ENCODE data around the gene DNAI7.

The DNAI7 gene

DNA sequence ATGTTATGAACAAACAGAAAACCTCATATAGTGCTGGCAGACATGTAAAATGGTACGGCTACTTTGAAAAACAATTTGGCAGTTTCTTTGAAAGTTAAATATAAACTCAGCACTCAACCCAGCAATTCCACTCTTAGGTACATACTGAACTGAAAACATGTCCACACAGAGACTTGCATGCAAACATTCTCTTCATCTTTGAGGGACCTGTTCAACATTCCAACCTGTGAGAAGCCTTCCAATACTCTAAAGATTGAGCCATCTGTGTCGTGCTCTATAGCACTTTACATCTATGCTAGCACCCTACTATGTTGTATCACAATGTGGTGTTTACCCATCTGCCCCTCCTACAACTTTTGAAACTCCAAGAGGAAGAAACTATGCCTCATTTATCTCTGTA lies 79.3 kb downstream of the DNAI7 start:
- TF ChIP-seq CTCF (conservative IDR thresholded peaks at IDR 0.05; ENCODE audit: control insufficient read depth, insufficient read depth, low read depth, low read length): no peak
- H3K4me3 ChIP-seq (ENCODE audit: control insufficient read depth, low read depth, low read length): no peak overlapping the region
- no peak for DNase-seq (ENCODE audit: low read depth)

- DNase-seq (ENCODE audit: low read depth): no peak
- no peak overlapping the region for H3K4me3 ChIP-seq (ENCODE audit: control insufficient read depth, low read depth, low read length)
- TF ChIP-seq CTCF (conservative IDR thresholded peaks at IDR 0.05; ENCODE audit: control insufficient read depth, insufficient read depth, low read depth, low read length): no peak
Measured at GRCh38 chr12:25113651-25114050, 81.3 kb downstream of the DNAI7 start.

- H3K4me3 ChIP-seq (ENCODE audit: control insufficient read depth, low read depth, low read length): no peak overlapping the region
- no peak for DNase-seq (ENCODE audit: low read depth)
- TF ChIP-seq CTCF (conservative IDR thresholded peaks at IDR 0.05; ENCODE audit: control insufficient read depth, insufficient read depth, low read depth, low read length): no peak
Measured at GRCh38 chr12:25110260-25110659, 84.7 kb downstream of the DNAI7 start.

- no peak for TF ChIP-seq CTCF (conservative IDR thresholded peaks at IDR 0.05; ENCODE audit: control insufficient read depth, insufficient read depth, low read depth, low read length)
- no peak for DNase-seq (ENCODE audit: low read depth)
Measured at GRCh38 chr12:25107920-25108319, 87.0 kb downstream of the DNAI7 start.

GRCh38 chr12:25106818-25107217 lies 88.1 kb downstream of the DNAI7 start:
- no peak for DNase-seq (ENCODE audit: low read depth)
- no peak for TF ChIP-seq CTCF (conservative IDR thresholded peaks at IDR 0.05; ENCODE audit: control insufficient read depth, insufficient read depth, low read depth, low read length)
- H3K4me3 ChIP-seq (ENCODE audit: control insufficient read depth, low read depth, low read length): no peak overlapping the region

More at GRCh38 chr12:25107920-25108319, 87.0 kb downstream of the DNAI7 start:
- H3K4me3 ChIP-seq (ENCODE audit: control insufficient read depth, low read depth, low read length): no peak overlapping the region

DNA sequence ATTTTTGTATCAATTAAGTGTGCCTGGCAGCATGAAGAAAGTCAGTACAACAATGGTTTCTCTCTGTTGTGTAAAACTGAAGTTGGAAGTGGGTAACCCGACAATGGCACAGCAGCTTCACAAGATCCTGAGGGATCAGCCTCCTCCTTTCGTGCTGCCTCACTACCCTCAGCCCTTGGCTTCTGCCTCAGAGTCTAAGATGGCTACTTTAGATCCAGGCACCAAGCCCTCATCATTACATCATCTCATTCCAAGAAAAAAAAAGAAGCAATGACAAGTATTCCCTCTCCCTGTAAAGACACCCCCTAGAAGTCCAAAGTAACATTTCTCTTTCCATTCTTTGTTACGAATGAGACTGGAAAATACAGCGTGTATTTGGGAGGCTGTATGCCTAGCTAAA lies 92.6 kb downstream of the DNAI7 start:
- no peak overlapping the region for H3K4me3 ChIP-seq (ENCODE audit: control insufficient read depth, low read depth, low read length)
- TF ChIP-seq CTCF (conservative IDR thresholded peaks at IDR 0.05; ENCODE audit: control insufficient read depth, insufficient read depth, low read depth, low read length): no peak
- DNase-seq (ENCODE audit: low read depth): no peak

GRCh38 chr12:25101092-25101445 lies 93.9 kb downstream of the DNAI7 start:
- TF ChIP-seq CTCF (conservative IDR thresholded peaks at IDR 0.05; ENCODE audit: control insufficient read depth, insufficient read depth, low read depth, low read length): no peak
- DNase-seq (ENCODE audit: low read depth): no peak
- H3K4me3 ChIP-seq (ENCODE audit: control insufficient read depth, low read depth, low read length): no peak overlapping the region
